H1 (cell line): ENCODE measurements around the gene HSF5. TPM values are rescaled to one million over a fixed set of nuclear protein-coding genes. Genes with fewer than 3 reads are reported as not detected.

Experiments used
- SAP30 ChIP-seq: fragments of 300-600 bp; sonication (generic); IDR thresholded peaks from 2 replicates; pipeline ENCODE4 v1.7.1; 2012; ENCODE audit warnings: low read length, moderate library complexity, mild to moderate bottlenecking, inconsistent platforms; ENCODE audit not compliant: insufficient read depth, insufficient replicate concordance
- polyA plus RNA-seq, 7 experiments: library from polyadenylated mRNA; depleted of rRNA in 3 of 7; stranded (reverse) in 5 of 7; unstranded in 2 of 7; fragments of >200 nt in 5 of 7; fragments of 200-250 nt in 2 of 7; gene quantifications; 1 replicate in 5 of 7; 2 replicates in 1 of 7; 4 replicates in 1 of 7; pipeline versions ENCODE4 v1.2.1 to v1.2.3, GENCODE V29; 2011 to 2013; ENCODE audit warnings: missing spikeins in 2 of 7, mixed read lengths in 2 of 7
- total RNA-seq: library from RNA; stranded (reverse); fragmentation: NEBNext Ultra II Directional; extraction: Animal tissue kit (Norgen Biotek cat#: 25700); gene quantifications from 2 replicates; pipeline ENCODE4 v1.2.1, GENCODE V29; 2021

Gene HSF5
- total and polyA plus RNA-seq, 2 of the 8 experiments (the other 6 are each of a cell fraction or from before 2014, with no cell fraction given) = not detected

- no peak for TF ChIP-seq SAP30
Observed at GRCh38 chr17:58529275-58529674, 41.1 kb upstream of the HSF5 start (continued).
